Natural killer cell treated with Interleukin-12 subunit alpha and Interleukin-12 subunit beta and Interleukin-15 and Interleukin-18, amount 100 ng/mL, for 72 hours (primary cell): ENCODE data around the gene LYPD1. TPM values are rescaled to one million over a fixed set of nuclear protein-coding genes. Genes with fewer than 3 reads are reported as not detected.
"Not testable (repeated sequence)": the region's sequence is repeated elsewhere in the genome, so short reads cannot be mapped to it uniquely, and the experiment has no call there.

ENCODE experiments used
- ATAC-seq, 2 donors: fragments of 150-1000 bp; cut with Tn5 transposase in 1 of 2; sonication (Bioruptor Pico), chemical (Tn5 transposase) in 1 of 2; 2 replicates each; pipeline ENCODE4 v1.10.0; 2021
- DNase-seq: peaks from one replicate; pipeline ENCODE4 v3.0.0; 2022; ENCODE audit warnings: low spot score
- H3K27ac Mint-ChIP-seq, 2 donors: 1 replicate in 1 of 2; 2 replicates in 1 of 2; pipeline ENCODE4 v1.8.0; 2022; ENCODE audit warnings: mixed read lengths in 2 of 2, mild to moderate bottlenecking in 1 of 2, moderate library complexity in 1 of 2
- H3K27me3 Mint-ChIP-seq, 2 donors: 1 replicate in 1 of 2; 2 replicates in 1 of 2; pipeline ENCODE4 v1.8.0; 2022; ENCODE audit warnings: mixed read lengths in 2 of 2
- H3K36me3 Mint-ChIP-seq: one replicate; pipeline ENCODE4 v1.8.0; 2022; ENCODE audit warnings: mixed read lengths
- H3K4me1 Mint-ChIP-seq, 2 donors: 1 replicate in 1 of 2; 2 replicates in 1 of 2; pipeline ENCODE4 v1.8.0; 2022; ENCODE audit warnings: low read depth in 2 of 2, mixed read lengths in 2 of 2, mild to moderate bottlenecking in 1 of 2
- H3K4me3 Mint-ChIP-seq: one replicate; pipeline ENCODE4 v1.8.0; 2022; ENCODE audit warnings: mixed read lengths
- H3K9me3 Mint-ChIP-seq: 2 replicates; pipeline ENCODE4 v1.8.0; 2022; ENCODE audit warnings: mixed read lengths
- total RNA-seq, 2 donors: library from RNA; stranded (reverse); gene quantifications; one replicate each; pipeline ENCODE4 v1.2.3, GENCODE V29; 2022

The LYPD1 gene, protein sequence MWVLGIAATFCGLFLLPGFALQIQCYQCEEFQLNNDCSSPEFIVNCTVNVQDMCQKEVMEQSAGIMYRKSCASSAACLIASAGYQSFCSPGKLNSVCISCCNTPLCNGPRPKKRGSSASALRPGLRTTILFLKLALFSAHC
- not detected for total RNA-seq

DNA sequence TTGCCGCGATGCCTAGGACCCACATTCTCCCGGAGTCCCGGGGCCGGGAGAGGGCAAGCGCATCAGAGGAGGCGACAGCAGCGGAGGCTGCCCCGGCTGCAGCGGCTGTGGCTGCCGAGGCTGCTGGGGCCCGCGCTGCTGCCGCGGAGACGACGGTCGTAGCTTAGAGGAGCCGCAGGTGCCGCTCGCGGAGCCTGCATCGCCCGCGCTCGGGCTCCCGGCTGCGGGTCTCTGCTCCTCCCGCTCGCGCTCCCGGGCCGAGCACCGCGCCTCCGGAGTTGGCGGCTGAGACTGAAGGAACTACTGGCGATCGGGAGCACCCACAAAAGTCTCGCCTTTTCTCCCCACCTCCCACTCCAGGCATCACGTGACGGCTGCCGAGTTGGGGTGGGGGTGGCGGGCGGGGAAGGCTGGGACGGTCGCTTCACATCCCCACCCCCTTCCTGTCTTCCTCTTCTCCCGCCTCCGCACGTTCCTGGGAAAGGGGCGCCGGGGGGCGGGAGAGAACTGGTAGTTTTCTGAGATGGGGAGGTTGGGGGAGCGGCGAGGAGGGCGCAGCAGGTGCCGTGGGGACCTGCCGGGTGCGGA lies at the start of gene LYPD1:
Gene LYPD1, minus strand, starts transcription at position 298 of the 588 bp plus-strand sequence. Its CDS starts 273 bp downstream, at position 25.
- Mint-ChIP-seq H3K36me3 (no peaks in the 10 kb centered on the region), H3K9me3 (peaks cover 1% of the 10 kb centered on the region), H3K27me3 (peaks cover 14 to 17% of the 10 kb centered on the region in 2 donors), H3K27ac (no peak within 1 kb of the TSS), H3K4me1 (no peaks in the 10 kb centered on the region), H3K4me3 (no peak within 1 kb of the TSS)
- no peak for ATAC-seq
- DNase-seq, result no peak

DNA sequence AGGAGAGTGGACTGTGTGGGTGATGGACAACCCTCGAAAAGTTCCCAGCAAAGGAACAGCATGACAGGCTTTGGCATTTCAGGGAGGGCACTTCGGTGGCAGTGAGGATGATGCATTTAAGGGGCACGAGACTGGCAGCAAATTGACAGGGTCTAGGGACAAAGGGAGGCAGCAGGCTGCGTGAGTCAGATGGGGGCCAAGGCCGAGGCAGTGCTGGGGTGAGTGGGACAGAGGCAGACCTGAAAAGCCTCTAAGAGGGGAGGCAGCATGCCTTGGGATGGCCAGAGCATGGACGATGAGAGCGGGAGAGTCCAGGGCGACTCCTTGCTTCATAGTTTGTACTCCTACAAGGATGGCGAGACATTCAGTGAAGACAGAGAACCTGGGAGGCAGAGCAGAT lies 49.5 kb upstream of the LYPD1 start:
- H3K27ac Mint-ChIP-seq, result no peak overlapping the region
- H3K9me3 Mint-ChIP-seq, result peaks cover 10% of the 10 kb centered on the region
- H3K4me1 Mint-ChIP-seq, result no peaks in the 10 kb centered on the region
- DNase-seq (no peak), ATAC-seq (no peak)
- no peaks in the 10 kb centered on the region for H3K36me3 Mint-ChIP-seq
- H3K4me3 Mint-ChIP-seq, result no peak overlapping the region
- H3K27me3 Mint-ChIP-seq, result no peaks in the 10 kb centered on the region

DNA sequence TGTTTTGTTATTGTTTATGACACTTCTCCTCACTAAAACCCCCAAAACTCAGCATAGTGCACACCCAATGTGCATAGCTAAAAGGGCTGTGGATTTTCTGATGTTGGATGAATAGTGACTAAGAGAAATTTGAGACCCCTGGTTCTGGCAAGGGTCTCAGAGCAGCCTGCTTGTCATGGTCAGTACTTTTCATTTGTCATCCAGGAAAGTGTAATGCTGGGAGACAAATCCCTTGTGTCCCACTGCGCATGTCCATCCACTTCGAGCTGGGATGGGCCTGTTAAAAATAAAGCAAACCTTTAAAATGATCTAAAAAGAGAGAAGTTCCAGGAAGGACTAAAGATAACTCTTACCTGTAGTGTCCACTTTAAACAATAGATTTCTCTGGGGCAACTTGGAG lies 46.9 kb upstream of the LYPD1 start:
- no peaks in the 10 kb centered on the region for H3K27me3 Mint-ChIP-seq
- no peaks in the 10 kb centered on the region for H3K4me1 Mint-ChIP-seq
- no peaks in the 10 kb centered on the region for H3K36me3 Mint-ChIP-seq
- H3K27ac Mint-ChIP-seq, result no peak overlapping the region
- no peak overlapping the region for H3K4me3 Mint-ChIP-seq
- ATAC-seq (no peak), DNase-seq (no peak)
- H3K9me3 Mint-ChIP-seq, result peaks cover 6% of the 10 kb centered on the region

DNA sequence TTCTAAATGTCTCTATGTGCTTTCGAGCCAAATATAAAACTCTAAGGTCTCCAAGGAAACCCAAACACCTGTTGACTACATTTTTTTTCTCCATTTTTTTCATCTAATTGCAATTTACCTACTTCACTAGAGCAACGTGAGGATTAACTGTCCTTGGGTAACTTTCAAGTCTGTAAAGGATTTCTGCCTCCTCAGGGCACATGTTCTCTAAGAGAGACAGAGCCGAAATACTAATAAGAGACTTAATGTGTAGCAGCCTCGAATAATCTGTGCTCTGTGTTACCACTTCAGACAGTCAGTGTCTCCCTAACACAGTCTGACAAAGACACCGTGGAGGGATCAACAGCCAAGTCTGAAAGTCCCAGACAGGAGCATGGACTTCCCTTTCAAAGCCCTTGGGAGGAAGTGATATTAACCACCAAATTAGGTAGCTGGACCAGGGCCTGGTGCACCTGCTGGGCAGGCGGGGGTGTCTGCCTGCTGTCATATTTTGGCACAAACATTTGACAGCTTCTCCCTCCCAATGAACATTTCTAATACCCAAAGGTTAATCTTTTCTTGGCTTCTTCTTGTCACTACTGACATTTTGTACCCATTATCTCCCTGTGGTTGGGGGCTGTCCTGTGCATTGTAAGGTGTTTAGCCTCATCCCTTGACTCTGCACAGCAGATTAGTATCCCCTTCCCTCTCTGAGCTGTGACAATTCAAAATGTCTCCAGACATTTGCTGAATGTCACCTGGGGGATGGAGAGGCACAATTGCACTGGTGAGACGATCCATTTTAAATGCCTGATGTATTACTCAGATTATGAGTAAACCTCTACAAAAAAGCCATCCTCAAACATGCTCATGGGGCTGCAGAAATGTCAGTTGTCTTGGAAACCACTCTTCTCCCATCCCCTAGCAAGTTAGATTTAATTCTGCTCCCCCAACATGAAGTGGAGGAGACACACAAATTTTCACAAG lies 45.7 kb upstream of the LYPD1 start:
- Mint-ChIP-seq H3K27ac (no peak overlapping the region), H3K36me3 (no peaks in the 10 kb centered on the region), H3K4me3 (no peak overlapping the region), H3K9me3 (peaks cover 6% of the 10 kb centered on the region), H3K27me3 (no peaks in the 10 kb centered on the region), H3K4me1 (no peaks in the 10 kb centered on the region)
- ATAC-seq (no peak), DNase-seq (no peak)

DNA sequence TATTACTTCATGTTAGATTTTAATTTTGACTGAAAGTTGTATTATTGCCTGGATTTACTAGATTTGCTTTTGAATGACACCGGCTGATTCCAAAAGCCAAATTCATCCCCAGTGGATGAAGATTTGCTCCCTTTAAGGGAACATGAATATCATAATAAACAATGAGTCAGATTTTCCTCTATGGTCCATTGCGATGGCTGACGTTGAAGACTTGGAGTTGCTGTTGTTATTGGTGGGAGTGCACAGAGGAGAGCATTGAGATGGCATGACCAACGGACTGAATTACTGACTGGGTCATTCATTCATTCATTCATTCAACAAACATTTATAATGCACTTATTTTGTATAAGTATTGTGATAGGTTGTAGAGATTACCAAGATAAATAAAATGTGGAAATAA lies 33.4 kb upstream of the LYPD1 start:
- Mint-ChIP-seq H3K27ac (no peak overlapping the region), H3K9me3 (peaks cover 7% of the 10 kb centered on the region), H3K27me3 (no peaks in the 10 kb centered on the region), H3K4me1 (no peaks in the 10 kb centered on the region), H3K4me3 (no peak overlapping the region), H3K36me3 (no peaks in the 10 kb centered on the region)
- ATAC-seq, result no peak
- DNase-seq, result no peak

DNA sequence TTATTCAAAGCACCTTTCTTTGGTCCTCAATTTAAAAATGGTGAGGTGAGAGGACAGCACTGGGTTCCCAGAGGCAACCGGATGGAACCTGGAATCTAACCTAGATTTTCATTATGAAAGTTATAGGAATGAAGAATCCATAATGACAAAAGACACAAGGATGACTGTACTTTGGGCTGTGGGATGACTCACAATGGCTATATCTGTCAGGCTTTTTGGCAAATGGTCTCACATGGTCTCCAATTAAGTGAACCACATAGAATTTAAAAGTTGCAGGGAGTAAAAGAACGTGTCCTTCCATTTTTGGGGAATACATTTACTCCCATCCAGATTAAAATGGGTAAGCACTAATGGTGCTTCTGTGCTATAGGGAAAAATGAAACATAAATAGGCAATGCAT lies 31.8 kb upstream of the LYPD1 start:
- Mint-ChIP-seq H3K36me3 (no peaks in the 10 kb centered on the region), H3K4me1 (no peaks in the 10 kb centered on the region), H3K4me3 (no peak overlapping the region), H3K27me3 (no peaks in the 10 kb centered on the region), H3K9me3 (peaks cover 7% of the 10 kb centered on the region), H3K27ac (no peak overlapping the region)
- ATAC-seq, result no peak
- no peak for DNase-seq

DNA sequence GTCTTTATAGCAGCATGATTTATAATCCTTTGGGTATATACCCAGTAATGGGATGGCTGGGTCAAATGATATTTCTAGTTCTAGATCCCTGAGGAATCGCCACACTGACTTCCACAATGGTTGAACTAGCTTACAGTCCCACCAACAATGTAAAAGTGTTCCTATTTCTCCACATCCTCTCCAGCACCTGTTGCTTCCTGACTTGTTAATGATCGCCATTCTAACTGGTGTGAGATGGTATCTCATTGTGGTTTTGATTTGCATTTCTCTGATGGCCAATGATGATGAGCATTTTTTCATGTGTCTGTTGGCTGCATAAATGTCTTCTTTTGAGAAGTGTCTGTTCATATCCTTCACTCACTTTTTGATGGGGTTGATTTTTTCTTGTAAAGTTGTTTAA lies 29.8 kb upstream of the LYPD1 start:
- H3K9me3 Mint-ChIP-seq, H3K4me3 Mint-ChIP-seq: not testable (repeated sequence)

DNA sequence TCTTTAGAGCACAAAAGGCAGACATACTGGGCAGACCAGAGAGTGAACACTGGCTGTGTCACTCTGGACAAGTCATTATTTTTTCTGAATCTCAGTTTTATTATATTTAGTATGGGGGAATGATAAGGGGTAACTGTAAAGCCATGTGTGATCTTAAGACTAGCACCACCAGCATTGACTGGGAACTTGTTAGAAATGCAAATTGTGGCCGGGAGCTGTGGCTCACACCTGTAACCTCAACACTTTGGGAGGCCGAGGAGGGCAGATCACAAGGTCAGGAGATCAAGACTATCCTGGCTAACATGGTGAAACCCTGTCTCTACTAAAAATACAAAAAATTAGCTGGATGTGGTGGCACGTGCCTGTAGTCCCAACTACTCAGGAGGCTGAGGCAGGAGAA lies 28.3 kb upstream of the LYPD1 start:
- H3K36me3 Mint-ChIP-seq, H3K27me3 Mint-ChIP-seq, H3K4me1 Mint-ChIP-seq, H3K4me3 Mint-ChIP-seq, H3K27ac Mint-ChIP-seq, DNase-seq, H3K9me3 Mint-ChIP-seq, ATAC-seq: not testable (repeated sequence)

More for the DNA sequence above, 29.8 kb upstream of the LYPD1 start:
- H3K36me3 Mint-ChIP-seq, DNase-seq, H3K4me1 Mint-ChIP-seq, H3K27ac Mint-ChIP-seq, ATAC-seq, H3K27me3 Mint-ChIP-seq: not testable (repeated sequence)

DNA sequence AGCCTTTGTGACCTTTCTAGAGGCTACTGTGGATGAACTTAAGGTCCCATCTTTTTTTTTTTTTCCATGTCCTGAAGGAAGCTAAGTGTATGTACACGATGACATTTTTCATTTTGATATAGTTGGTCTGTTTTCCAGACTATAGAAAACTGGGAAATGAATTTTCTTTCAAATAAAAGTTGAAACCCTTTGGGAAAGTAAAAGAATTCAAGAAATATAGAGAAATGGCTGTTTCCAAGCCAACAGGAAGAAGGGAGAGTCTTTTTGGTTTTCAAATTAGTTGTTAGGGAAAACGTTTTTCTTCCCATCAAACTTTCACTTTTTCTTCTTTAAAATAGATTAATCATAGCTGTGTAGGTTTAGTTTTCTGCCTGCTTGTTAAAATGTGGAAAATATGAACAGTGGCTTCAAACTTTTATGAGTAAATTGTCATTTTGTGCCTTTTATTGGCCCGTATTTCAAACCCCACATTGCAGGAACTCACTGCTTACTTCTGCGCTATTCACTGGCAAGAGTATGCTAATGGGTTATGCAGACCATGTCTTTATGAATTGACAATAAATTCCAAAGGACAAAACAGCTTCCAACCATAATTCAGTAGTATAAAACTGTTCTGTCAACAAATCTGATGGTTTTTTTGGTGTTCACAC lies 27.7 kb upstream of the LYPD1 start:
- Mint-ChIP-seq H3K9me3 (peaks cover 6% of the 10 kb centered on the region), H3K4me1 (no peaks in the 10 kb centered on the region), H3K4me3 (no peak overlapping the region), H3K27me3 (no peaks in the 10 kb centered on the region), H3K36me3 (peaks cover 6% of the 10 kb centered on the region), H3K27ac (no peak overlapping the region)
- ATAC-seq, result no peak
- DNase-seq, result no peak

DNA sequence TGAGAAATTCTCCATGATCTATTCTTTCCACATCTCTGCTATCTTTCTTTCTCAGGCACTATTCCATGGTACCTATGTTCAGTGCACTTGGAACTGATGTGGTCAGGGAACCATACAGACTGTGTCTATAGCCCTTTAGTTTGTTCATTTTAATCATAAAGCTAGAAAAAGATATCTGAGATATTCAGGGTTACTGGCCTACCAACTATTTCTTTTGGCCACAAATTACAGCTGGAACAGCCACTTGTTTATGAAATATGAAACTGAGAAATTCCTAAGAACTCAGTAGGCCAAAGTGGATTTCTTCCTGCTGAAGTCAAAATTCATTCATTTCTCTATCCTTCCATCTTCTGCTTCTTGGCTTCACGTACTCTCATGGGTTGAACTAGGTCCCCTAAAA lies 22.8 kb upstream of the LYPD1 start:
- no peak for ATAC-seq
- H3K27ac Mint-ChIP-seq, result no peak overlapping the region
- peaks cover 6% of the 10 kb centered on the region for H3K36me3 Mint-ChIP-seq
- H3K4me1 Mint-ChIP-seq, result no peaks in the 10 kb centered on the region
- no peaks in the 10 kb centered on the region for H3K27me3 Mint-ChIP-seq
- H3K9me3 Mint-ChIP-seq, result peaks cover 7% of the 10 kb centered on the region
- H3K4me3 Mint-ChIP-seq, result no peak overlapping the region
- no peak for DNase-seq

DNA sequence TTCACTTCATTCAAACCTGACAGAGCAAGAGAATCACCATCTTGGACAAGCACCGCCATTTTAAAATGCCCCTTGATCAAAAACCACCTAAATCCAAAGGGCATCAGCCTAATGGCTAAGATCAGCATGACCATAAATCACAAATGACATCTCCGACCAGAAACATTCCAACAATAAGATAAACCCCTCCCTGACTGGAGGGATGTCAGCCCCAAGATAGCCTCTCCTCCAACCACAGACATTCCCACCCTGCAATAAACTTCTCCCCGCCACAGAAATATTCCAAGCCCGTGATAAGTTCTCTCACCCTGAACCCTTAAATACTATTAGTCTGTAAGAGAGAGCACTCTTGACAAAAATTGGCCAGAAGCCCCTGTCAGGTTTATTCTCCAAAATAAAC lies 21.6 kb upstream of the LYPD1 start:
- H3K9me3 Mint-ChIP-seq, result peaks cover 7% of the 10 kb centered on the region
- H3K4me3 Mint-ChIP-seq, result no peak overlapping the region
- ATAC-seq (no peak), DNase-seq (no peak)
- no peak overlapping the region for H3K27ac Mint-ChIP-seq
- H3K4me1 Mint-ChIP-seq, result no peaks in the 10 kb centered on the region
- H3K27me3 Mint-ChIP-seq, result no peaks in the 10 kb centered on the region
- H3K36me3 Mint-ChIP-seq, result peaks cover 6% of the 10 kb centered on the region

DNA sequence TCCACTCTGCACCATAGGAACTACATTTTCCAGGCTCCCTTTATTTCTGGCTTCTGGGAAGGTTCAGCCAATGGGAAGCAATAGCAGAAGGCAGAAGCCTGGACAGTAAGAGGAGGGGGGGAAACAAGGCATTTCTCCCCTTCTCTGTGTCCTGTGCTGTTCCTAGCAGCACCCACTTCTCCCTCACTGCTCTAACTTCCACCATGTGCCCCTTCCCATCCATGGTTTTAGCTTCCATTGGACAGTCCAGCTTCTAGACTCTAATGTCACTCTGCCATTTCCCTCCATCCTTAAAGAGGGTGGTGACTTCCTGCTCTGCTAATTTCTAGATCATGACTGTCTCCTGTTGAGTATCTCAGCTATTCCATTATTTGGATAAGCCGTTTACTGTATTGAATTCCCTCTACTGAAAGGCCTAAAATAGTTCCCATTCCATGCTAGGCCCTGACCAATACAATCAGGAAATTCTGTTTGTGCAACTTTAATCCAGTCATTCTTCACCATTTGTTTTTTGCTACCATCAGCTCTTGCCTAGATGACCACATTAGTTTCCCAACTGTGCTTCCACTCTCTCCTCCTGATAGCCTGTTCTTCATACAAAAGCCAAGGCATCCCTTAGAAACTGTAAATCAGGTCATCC lies 20.8 kb upstream of the LYPD1 start:
- H3K4me3 Mint-ChIP-seq, result no peak overlapping the region
- ATAC-seq (no peak), DNase-seq (no peak)
- H3K4me1 Mint-ChIP-seq, result no peaks in the 10 kb centered on the region
- no peak overlapping the region for H3K27ac Mint-ChIP-seq
- H3K36me3 Mint-ChIP-seq, result peaks cover 6% of the 10 kb centered on the region
- peaks cover 7% of the 10 kb centered on the region for H3K9me3 Mint-ChIP-seq
- no peaks in the 10 kb centered on the region for H3K27me3 Mint-ChIP-seq

DNA sequence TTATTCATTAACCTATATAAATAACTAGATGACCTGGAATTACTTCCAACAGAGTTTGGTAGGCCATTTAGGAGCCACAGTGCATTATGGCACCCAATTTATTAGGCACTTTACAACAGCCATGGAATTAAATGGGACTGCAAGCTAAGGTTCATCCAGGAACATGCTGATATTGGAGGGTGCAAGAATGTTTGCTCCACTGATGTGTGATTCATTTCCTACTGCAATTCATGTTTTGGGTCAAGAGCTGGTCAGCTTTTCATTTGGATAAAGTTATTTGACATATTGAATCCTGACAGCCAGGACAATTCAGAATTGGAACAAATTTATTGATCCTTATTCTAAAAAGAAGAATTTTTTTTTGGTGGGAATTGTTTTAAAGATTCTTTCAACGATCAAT lies 11.8 kb upstream of the LYPD1 start:
- H3K27me3 Mint-ChIP-seq, result no peaks in the 10 kb centered on the region
- H3K9me3 Mint-ChIP-seq, result peaks cover 7% of the 10 kb centered on the region

More for the DNA sequence above, 11.8 kb upstream of the LYPD1 start:
- H3K27ac Mint-ChIP-seq, result no peak overlapping the region
- no peak overlapping the region for H3K4me3 Mint-ChIP-seq
- DNase-seq (no peak), ATAC-seq (no peak)
- H3K36me3 Mint-ChIP-seq, result no peaks in the 10 kb centered on the region
- H3K4me1 Mint-ChIP-seq, result no peaks in the 10 kb centered on the region
